ENCODE measurements around the gene PHLDA2. TPM values are rescaled to one million over a fixed set of nuclear protein-coding genes. Genes with fewer than 3 reads are reported as not detected.

PHLDA2 gene
- polyA plus RNA-seq, 1 donor (not counting 4 experiments of a cell fraction or from before 2014, with no cell fraction given), result 24.3 TPM

DNA sequence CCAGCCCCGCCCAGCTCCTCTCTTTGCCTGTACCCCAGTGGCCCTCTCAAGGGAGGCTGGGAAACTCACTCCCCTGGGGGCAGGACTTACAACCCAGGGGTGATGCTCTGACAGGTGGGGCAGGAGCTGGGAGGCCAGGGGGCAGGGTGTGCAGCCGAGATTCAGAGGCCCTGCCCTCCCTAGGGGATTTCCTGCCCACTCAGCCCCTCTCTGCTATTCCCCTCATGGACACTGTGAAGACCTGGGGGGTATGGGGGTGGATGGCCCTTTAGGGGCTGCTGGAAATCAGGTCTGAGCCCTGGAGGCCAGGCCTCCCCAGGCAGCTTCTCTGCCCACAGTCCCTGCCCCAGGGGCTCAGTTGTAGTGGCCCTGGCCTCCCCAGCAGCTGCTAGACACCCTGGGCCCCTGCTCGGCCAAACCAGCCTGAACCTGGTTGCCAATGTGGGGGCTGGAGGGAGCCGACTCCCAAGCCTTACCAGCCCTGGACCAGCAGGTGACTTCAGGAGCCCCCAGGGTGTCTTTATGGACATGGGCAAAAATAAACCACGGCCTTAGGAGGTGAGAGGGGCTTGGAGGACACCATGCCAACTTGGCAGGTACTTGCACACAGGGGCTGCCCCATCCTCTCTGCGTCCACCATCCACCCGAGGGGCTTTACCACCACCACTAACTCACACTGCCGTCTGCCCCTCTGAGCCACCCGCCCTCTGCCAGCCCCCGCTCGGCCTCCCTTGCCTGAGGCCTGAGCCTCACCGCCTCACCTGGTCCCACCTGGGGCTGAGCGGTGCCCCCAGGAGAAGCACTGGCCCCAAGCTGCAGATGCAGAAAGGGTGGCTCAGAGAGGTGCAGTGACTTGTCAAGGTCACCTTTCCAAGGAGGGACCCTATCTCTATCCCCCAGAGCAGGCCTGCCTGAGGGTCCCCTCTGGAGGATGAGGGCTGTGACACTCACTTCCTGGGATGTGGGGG is 2.8 kb upstream of the PHLDA2 start:
- Histone ChIP-seq H2AFZ (ENCODE audit: control insufficient read depth, low read length) (no peak overlapping the region), H3K27me3 (ENCODE audit: control insufficient read depth, extremely low read depth, insufficient read depth, low read length) (no peaks in the 10 kb centered on the region), H3K4me1 (ENCODE audit: control insufficient read depth, extremely low read depth, insufficient read depth, low read length) (peaks cover 46% of the 10 kb centered on the region), H3K9me3 (ENCODE audit: control insufficient read depth, low read depth, low read length) (no peaks in the 10 kb centered on the region), H3K4me2 (ENCODE audit: control insufficient read depth, extremely low read depth, insufficient read depth, low read depth, low read length) (peak overlapping the region; percentile 75), H3K36me3 (ENCODE audit: control insufficient read depth in 2 of 2, extremely low read depth in 1 of 2, insufficient read depth in 2 of 2, low read length in 2 of 2) (peaks cover 2 to 6% of the 10 kb centered on the region in 2 experiments), H3K4me3 (ENCODE audit: control insufficient read depth in 2 of 3, extremely low read depth in 1 of 3, insufficient read depth in 2 of 3, low read depth in 1 of 3, low read length in 3 of 3) (no peak overlapping the region), H3K27ac (ENCODE audit: control insufficient read depth, insufficient read depth, low read length) (peak overlapping the region; percentile 96), H3K9me1 (ENCODE audit: control insufficient read depth, extremely low read depth, insufficient read depth, low read length) (peaks cover 3% of the 10 kb centered on the region), H3K79me2 (ENCODE audit: control insufficient read depth, insufficient read depth, low read length) (peaks cover 21% of the 10 kb centered on the region), H4K20me1 (ENCODE audit: control insufficient read depth, extremely low read depth, insufficient read depth, low read length) (peaks cover 12% of the 10 kb centered on the region), H3K9ac (ENCODE audit: control insufficient read depth, extremely low read depth, insufficient read depth, low read length) (peak overlapping the region; percentile 80)
- TF ChIP-seq, protein P1, sequence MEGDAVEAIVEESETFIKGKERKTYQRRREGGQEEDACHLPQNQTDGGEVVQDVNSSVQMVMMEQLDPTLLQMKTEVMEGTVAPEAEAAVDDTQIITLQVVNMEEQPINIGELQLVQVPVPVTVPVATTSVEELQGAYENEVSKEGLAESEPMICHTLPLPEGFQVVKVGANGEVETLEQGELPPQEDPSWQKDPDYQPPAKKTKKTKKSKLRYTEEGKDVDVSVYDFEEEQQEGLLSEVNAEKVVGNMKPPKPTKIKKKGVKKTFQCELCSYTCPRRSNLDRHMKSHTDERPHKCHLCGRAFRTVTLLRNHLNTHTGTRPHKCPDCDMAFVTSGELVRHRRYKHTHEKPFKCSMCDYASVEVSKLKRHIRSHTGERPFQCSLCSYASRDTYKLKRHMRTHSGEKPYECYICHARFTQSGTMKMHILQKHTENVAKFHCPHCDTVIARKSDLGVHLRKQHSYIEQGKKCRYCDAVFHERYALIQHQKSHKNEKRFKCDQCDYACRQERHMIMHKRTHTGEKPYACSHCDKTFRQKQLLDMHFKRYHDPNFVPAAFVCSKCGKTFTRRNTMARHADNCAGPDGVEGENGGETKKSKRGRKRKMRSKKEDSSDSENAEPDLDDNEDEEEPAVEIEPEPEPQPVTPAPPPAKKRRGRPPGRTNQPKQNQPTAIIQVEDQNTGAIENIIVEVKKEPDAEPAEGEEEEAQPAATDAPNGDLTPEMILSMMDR (optimal IDR thresholded peaks at IDR 0.05 in 1 of 3, IDR thresholded peaks at IDR 0.05 in 1 of 3, conservative IDR thresholded peaks at IDR 0.05 in 1 of 3; ENCODE audit: extremely low read depth in 1 of 3, insufficient read depth in 2 of 3, low read length in 3 of 3), result no peak
- no peak for TF ChIP-seq EZH2 (IDR thresholded peaks at IDR 0.05; ENCODE audit: low read length)
- FAIRE-seq (no peak), DNase-seq (ENCODE audit: low read depth, low spot score) (no peak)
- dilution Hi-C loops (cut with MboI; ENCODE audit: extremely low pct_ligation_motif_present, low sequenced_read_pairs), result no loop called here

- DNase-seq (ENCODE audit: low read depth, low spot score) (no peak), FAIRE-seq (no peak)
- TF ChIP-seq, protein P1 (optimal IDR thresholded peaks at IDR 0.05 in 1 of 3, IDR thresholded peaks at IDR 0.05 in 1 of 3, conservative IDR thresholded peaks at IDR 0.05 in 1 of 3; ENCODE audit: extremely low read depth in 1 of 3, insufficient read depth in 2 of 3, low read length in 3 of 3), result no peak
- no peak for TF ChIP-seq EZH2 (IDR thresholded peaks at IDR 0.05; ENCODE audit: low read length)
- dilution Hi-C loops (cut with MboI; ENCODE audit: extremely low pct_ligation_motif_present, low sequenced_read_pairs), result no loop called here
- Histone ChIP-seq H3K9me1 (ENCODE audit: control insufficient read depth, extremely low read depth, insufficient read depth, low read length) (peaks cover 3% of the 10 kb centered on the region), H3K79me2 (ENCODE audit: control insufficient read depth, insufficient read depth, low read length) (peaks cover 26% of the 10 kb centered on the region), H3K27me3 (ENCODE audit: control insufficient read depth, extremely low read depth, insufficient read depth, low read length) (no peaks in the 10 kb centered on the region), H3K4me1 (ENCODE audit: control insufficient read depth, extremely low read depth, insufficient read depth, low read length) (peaks cover 47% of the 10 kb centered on the region), H3K4me2 (ENCODE audit: control insufficient read depth, extremely low read depth, insufficient read depth, low read depth, low read length) (no peak overlapping the region), H3K4me3 (ENCODE audit: control insufficient read depth in 2 of 3, extremely low read depth in 1 of 3, insufficient read depth in 2 of 3, low read depth in 1 of 3, low read length in 3 of 3) (no peak overlapping the region), H3K9me3 (ENCODE audit: control insufficient read depth, low read depth, low read length) (no peaks in the 10 kb centered on the region), H2AFZ (ENCODE audit: control insufficient read depth, low read length) (no peak overlapping the region), H4K20me1 (ENCODE audit: control insufficient read depth, extremely low read depth, insufficient read depth, low read length) (peaks cover 12% of the 10 kb centered on the region), H3K27ac (ENCODE audit: control insufficient read depth, insufficient read depth, low read length) (no peak overlapping the region), H3K36me3 (ENCODE audit: control insufficient read depth in 2 of 2, extremely low read depth in 1 of 2, insufficient read depth in 2 of 2, low read length in 2 of 2) (peaks cover 2 to 7% of the 10 kb centered on the region in 2 experiments), H3K9ac (ENCODE audit: control insufficient read depth, extremely low read depth, insufficient read depth, low read length) (no peak overlapping the region)
Measured at GRCh38 chr11:2931420-2931746, 2.2 kb upstream of the PHLDA2 start.

Data from keratinocyte (primary cell).